Activated CD4-positive, alpha-beta T cell treated with anti-CD3 and anti-CD28 coated beads for 48 hours (primary cell): ENCODE measurements around the gene PRKAA1.
A peak's percentile ranks its signal among the peaks of the same experiment; 100 is the strongest.
"Not testable (repeated sequence)": the region's sequence is repeated elsewhere in the genome, so short reads cannot be mapped to it uniquely, and the experiment has no call there.

Source experiments
- DNase-seq: peaks from one replicate; pipeline ENCODE4 v3.0.0-alpha.2; 2020

The PRKAA1 gene

DNA sequence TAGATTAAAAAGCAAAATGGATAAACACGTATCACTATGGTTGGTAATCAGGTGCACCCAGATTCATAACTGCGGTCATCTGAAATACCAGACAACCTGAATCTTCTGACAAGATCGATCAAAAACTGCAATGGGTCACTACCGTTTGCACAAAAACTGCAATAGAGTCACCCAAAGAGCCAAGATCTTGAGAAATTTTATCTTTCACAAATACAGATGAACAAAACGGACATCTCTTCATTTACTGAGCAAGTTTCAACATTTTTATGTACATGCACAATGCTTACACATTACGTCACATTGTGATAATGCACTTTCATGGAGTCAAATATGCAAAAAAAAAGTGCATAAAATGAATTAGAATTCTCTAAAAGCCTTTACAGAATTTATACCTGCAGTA, 18.6 kb downstream of the PRKAA1 start:
- no peak for DNase-seq

DNA sequence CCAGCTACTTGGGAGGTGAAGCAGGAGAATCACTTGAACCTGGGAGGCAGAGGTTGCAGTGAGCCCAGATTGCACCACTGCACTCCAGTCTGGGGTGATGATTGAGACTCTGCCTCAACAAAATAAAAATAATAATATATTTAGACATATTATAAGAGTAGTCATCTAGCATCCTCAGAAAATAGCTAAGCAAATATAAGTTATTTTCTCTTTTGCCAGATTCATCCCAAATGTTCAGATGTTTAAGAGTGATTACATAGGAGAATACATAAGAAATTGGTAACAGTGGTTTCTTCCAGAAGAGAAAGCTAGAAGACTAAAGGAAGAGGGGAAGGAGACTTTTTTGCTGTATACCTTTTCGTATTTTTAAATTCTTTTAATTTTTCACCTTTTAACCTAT, 20.0 kb downstream of the PRKAA1 start:
- no peak for DNase-seq

DNA sequence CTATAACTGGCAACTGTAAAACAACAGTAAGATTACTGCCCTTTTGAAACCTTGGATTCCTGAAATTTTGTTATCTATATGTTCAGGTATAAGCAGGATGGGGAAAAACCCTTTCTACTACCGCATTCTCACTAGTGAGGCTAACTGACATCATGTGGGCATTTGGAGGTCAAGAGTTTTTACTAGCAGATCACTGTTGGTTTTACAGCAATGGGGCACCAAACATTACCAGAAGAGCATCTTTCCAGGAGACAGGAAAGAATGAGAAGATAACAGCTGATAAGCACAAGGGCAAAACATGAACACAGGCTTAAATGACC, 21.6 kb downstream of the PRKAA1 start:
- no peak for DNase-seq

DNA sequence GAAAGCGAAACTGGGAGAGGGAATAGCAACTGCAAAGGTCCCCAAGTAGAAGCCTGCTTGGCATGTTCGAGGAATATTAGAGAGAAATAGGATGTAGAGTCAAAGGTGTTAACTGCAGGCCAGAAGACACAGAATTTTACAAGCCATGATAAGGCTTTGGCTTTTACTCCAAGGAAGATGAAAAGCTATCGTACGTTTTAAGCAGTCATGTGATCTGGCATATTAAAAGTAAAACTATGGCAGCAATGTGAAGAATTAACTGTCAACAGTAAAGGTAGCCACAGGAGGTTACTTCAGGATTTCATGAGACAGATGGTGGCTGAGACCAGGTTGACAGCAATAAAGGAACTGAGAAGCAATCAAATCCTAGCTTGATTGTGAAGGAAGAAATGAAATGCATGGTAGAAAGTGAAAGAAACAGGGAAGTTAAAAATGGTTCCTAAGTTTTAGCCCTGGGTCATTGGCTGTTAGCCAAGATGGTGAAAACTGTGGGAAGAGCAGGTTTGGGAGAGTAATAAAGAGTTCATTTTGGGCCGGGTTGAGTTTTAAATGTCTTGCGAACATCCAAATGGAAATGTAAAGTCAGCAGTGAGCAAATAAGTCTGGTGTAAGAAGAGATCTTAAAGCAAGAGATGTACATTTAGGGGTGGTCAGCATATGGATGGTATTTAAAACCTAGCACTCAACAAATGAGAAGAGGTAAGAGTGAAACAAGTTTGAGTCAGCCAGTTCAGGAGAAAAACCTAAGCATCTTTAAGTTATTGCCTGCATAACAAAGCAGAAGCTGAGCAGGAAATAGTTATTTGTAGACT, 22.1 kb downstream of the PRKAA1 start:
- no peak for DNase-seq

DNA sequence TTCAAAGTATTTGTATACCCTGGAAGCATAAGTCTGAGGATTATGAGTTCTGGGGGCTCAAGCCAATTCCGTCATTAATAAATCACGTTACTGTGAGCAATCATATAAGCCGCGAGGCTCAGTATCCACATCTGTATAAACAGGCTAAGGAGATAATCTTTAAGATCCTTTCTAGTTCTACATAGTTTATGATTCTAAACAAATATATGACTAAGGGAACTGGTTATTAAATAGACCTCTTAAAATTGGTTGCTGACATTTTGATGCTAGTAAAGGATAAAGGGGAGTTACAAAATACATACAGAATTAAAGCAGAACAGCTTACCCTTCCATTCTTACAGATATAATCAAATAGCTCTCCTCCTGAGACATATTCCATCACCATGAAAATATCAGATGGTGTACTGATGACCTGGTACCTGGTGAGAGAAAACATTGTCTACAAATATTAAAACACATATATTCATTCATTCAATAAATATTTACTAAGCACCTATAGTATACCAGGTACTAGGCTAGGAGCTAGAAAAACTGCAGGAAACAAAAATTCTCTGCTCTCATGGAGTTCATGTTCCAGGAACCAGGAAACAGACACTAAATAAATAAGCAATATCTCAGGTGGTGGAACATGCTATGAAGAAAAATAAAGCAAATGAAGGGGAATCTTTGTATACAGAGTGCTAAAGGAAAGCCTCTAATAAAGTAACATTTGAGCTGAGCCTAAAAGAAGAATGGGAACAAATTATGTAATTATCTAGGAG, 22.9 kb downstream of the PRKAA1 start:
- no peak for DNase-seq

DNA sequence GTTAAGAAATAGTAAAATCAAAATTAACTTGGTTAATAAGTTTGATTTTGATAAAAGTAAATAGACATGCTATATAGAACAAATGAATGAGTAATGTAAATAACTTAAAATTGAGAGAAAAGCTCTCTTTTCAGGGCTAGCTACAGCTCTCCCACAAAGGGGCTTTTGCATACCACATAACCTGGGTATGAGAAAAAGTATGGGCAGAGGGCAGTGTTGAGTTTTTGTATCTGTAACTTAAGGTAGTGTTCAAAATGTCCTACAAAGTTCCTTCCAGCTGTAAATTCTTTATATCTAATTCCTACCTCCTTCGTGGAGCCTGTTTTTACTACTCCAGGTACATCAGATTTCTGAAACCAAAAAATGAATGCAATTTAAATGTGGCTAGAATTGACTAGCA, 23.6 kb downstream of the PRKAA1 start:
- DNase-seq = no peak

DNA sequence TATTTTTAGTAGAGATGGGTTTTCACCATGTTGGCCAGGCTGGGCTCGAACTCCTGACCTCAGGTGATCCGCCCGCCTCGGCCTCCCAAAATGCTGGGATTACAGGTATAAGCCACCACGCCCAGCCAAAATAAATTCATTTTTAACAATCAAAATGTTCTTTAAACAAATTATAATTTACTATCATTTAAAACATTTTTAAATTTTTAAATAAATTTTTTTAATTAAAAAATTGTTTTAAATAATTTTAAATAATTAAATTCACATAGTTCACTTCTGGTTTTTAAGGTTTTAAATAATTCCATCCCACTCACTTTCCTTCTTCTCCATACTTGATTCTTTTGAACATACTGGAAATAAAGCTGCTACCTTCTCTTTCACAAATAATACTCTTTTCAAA, 27.4 kb downstream of the PRKAA1 start:
- no peak for DNase-seq

DNA sequence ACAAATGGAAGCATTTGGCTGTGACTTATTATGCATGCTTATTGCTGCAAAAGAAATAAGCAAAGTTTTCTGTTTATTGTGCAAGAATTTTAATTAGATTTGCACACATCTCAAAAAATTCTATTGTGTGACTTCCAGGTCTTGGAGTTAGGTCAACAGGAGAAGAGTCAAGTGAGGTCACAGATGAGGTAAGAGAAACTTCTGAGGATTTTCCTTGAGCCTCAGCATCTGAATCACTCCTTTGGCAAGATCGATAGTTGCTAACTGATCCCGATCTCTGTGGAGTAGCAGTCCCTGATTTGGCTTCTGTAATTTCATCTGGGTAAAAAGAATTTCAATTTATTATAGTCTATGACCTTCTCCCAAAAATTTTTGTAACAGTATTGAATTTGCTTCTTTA, 35.5 kb downstream of the PRKAA1 start:
- DNase-seq = no peak

DNA sequence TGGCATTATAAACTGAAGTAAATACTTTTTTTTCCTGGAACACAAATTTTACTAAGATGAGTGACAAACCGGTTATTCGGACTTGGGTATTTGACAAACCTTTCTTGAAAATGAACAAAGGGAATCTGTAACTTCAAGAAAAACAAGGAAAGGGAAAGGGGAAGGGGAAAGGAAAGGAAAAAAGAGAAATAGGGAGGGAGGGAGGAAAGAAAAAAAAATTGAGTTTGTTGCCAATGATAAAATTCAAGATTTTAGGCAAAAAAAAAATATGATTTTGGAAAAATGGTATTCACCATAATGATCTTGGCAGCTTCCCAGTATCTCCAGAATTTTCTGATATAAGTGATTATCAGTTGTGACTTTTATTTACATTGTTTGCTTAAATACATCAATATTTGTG, 40.8 kb downstream of the PRKAA1 start:
- no peak for DNase-seq

DNA sequence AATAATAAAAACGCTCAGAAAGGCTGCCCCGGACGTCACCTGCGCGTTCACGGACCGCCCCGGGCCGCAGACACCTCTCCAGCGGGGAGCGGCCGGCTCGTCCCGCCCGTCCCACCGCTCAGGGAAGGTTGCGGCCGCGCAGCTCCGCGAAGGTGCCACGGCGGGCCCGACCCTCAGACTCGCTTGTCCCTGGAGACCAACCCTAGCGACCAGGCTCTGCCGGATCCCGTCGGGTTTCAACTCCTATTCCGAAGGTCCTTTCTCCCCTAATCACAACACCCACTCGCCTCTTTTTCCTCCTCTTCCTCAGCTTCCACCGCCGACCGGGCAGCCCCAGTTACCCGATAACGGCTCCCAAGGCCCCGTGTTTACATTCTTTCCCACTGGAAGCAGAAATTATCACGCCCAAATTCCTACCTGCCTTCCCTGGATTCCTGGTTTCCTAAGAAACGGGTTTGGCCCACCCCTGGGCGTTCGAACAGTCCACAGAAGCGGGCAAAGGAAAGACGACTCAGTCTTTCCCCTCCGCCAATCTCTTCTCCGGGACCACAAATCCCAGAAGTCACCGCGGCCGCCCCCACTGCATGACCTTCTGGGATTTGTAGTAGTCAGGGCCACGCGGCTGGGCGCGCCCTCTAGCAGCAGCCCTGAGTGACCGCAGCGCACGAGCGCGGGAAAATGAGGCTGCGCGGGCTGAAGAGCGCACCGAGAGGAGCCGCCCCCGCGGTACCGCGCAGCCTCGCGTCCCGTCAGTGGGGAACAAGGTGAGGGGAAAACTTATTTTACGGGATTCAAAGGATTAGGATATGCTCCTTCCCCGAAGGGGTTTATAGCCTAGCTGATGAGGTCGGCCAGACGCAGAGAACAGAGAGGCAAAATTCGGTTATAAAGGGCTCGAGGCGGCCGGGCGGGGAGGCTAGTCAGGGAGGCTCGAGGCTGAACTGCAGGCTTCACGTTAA, 42.5 kb downstream of the PRKAA1 start, which contains the start of gene TTC33:
TSS of gene TTC33 (minus strand) at position 555 of the 959 bp plus-strand sequence. CDS start 8,943 bp downstream, outside the sequence.
- peak; percentile 97 for DNase-seq

DNA sequence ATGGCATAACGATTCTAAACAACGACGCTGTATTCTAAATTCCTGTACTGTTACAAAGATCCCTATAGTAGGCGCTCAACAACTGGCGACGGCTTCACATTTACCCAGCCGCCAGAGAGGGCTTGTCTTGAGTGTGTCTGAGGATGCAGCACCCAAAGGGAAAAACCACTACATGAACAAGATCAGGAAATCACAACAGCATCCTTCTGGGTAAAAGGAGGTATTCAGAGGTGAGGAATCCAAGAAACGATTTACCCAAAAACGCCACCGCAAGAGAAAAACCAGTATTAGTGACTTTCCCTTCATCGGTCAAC, 43.1 kb downstream of the PRKAA1 start:
- DNase-seq = peak; percentile 74

DNA sequence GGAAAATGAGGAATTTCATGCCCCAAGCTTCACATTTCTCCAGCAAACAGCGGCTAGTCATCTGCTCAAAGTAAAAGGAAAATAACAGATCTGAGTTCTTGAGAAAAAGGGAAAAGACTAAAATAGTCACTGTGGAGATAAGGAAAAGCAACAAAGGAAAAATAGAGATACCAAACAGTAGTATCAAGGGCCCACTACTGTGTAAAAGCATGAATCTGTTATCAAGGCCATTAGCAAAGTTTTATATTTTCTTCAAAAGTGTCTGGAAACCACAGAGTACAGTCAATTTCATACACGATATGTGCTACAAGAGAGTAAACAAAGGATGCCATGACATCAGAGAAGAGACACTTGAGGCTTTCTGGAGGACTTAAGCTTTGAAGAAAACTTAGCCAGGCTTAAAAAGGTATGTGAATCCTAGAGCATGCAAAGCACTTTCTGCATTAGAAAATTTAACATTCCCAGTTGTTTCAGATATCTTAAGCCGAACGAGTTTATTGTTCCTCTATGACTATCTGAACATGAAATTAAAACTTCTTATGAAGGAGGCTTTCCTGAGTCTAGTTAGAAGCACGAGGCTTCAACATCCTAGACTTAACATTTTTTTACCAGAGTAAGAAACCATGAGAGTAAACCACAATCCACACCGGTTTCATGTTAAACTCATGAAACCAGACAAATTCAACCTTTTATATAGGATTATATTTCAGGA, 43.6 kb downstream of the PRKAA1 start:
- no peak for DNase-seq

DNA sequence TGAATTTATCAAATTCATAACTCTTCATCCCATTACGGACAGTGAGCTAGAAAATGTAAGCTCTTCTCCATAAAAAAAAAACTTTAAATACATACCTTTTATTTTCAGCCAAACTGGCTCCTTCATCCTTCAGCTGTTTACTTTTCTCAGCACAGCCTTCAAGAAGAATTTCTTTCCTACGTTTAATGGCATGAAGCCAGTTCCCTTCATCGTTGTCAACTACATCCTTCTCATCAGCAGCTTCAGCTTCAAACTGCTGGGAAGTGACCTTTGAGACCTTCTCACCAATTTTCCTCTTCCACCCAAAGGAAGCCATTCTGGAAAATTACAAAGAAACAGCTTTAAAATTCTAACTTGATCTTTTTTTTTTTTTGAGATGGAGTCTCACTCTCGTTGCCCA, 51.5 kb downstream of the PRKAA1 start:
- no peak for DNase-seq

DNA sequence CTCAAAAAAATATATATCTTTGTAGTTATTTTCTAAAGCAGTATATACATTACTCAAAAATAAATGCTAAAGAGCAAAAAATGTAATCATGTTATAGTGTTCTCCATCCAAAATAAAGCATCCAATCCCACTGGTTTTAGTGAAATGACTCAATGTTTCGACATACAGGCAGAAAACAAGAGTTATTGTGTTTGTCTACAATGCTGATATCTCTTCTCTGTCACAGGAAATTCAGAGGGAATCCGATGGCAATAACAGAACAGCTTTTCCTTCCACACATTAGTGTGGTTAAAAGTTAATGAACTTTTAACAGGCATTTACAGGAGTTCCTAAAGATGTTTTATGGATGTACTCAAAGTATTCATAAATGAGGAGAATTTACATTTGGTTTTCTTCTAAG, 54.4 kb downstream of the PRKAA1 start:
- DNase-seq = no peak

DNA sequence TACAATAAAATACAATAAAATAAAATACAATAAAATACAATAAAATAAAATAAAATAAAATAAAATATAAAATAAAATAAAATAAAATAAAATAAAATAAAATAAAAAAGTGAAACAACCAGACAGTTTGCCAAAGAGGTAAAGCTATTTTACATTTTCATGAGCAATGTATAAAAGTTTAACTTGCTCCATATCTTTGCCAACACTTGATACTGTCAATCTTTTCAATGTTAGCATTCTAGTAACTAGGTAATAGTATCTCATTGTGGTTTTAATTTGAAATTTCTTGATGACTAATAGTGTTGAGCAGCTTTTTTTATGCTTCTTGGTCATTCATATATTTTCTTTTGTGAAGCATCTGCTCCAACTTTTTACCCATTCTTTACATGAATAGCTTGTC, 59.7 kb downstream of the PRKAA1 start:
- DNase-seq = no peak

DNA sequence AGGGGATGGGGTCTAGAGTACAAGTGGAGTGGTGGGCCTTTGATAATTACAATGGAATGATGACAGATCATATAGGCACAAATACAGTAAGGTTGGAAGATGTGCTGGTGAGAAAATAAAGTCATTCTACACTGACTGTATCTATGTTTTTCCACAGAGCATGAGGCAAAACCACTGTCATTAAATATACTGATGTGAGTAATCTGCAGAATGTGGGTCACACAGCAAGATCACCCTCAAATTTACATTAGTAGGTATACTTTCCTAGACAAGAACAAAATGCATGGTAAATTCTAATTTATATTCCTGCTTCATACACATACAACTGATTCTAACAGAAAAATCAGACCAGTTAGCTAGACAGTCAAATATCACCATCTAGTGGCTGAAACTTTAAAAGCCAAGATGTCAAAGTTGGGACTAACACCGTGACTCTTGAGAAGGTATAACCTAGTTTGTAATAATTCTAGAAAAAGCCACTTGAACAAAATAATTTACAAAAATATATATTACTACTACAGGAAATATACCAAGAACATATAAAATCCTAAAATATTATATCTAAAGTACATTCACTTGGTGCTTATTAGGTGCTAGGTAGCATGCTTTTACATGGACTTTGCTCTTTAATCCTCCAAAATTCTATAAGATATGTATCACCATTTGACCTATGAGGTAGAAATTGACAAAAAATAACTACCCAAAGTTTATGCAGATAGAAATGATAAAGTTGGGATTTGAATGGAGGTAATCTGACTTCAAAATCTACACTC, 61.9 kb downstream of the PRKAA1 start:
- no peak for DNase-seq

DNA sequence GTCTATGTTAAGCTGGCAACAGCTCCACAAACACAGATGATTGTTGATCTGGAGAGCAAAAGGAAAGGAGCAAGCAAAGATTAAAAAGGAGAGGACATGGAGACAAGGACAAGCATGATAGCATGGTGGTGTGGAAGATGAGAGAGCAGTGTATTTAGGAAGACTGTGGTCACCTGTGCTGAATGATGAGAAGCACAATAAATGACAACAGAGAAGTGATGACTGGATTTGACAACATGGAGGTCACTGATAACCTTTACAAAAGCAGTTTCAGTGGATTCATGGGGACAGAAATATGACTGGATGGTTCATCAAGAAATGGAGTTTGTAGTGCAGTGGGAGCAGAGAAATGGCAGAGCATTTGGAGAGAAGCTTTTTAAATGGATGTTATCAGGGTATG, 62.6 kb downstream of the PRKAA1 start:
- DNase-seq = no peak

DNA sequence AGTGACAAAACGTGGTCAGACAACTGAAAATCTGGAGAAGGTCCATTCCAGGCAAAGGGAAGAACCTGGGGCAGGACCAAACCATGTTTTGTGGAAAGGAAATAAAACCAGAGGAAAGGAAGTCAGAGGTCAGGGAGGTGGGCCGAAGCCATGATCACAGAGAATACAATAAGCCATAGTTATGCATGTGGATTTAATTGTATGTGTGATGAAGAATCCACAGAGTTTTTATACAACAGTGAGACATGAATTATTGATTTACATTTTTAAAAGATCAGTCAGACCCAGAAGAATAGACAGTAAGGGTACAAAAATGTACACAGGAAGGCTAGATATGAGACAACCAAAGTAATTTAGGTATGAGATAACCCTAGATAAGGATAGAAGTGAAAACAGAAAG, 63.2 kb downstream of the PRKAA1 start:
- DNase-seq = no peak

DNA sequence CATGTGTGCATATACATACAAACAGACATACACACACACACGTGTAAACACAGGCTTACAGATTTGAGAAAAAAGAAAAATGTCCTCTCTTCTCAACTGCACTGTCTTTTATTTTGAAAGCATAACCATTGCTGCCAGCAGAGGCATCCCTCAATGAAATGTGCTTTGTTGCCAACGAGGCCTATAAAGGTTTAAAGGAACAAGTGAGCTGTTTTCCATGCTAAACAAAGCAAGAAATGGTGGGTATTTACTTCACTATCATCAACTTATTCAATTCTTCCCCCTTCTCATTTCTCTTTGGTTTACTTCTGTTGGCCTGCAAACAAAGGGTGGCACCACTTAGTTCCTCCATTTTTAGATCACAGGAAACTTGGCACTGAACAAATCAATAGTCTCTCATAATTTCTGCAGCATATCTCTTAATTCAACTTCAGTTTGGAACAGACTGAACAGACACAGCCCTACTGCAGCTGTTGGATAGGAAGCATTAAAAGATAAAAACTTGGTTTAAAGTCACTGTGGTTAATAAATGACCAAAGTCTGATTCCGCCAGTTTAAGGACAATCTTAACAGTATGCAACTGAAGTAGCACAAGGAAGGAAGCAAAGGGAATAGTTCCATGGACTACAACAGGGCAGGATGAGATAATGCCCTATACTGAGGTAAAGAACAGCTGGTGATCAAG, 64.2 kb downstream of the PRKAA1 start:
- no peak for DNase-seq

DNA sequence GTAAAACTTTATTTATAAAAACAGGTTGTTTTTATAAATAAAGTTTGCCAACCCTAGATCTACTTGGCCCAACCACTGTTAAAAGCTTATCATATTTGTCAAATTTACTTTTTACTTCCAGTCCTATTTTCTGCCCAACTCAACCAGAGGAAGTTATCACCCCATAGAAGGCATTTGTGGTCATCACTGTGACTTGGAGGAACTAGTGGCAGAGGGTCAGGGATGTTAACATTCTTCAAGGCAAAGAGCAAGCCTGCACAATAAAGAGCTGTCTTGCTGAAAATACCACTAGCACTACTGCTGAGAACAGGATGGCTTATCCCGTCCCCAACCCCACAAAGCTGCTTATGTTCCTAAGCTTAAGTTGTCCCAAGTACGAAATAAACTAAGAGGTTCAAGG, 64.7 kb downstream of the PRKAA1 start:
- no peak for DNase-seq

DNA sequence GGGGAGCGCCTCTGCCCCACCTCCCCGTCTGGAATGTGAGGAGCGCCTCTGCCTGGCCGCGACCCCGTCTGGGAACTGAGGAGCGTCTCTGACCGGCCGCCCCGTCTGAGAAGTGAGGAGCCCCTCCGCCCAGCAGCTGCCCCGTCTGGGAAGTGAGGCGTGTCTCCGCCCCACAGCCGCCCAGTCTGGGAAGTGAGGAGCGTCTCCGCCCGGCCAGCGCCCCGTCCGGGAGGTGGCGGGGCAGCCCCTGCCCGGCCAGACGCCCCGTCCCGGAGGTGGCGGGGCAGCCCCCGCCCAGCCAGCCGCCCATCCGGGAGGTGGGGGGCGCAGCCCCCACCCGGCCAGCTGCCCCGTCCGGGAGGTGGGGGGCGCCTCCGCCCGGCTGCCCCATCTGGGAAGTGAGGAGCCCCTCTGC, 75.7 kb downstream of the PRKAA1 start:
- DNase-seq = not testable (repeated sequence)
